WTC11 (cell line): ENCODE measurements around the gene MYMX. TPM values are rescaled to one million over a fixed set of nuclear protein-coding genes. Genes with fewer than 3 reads are reported as not detected.

ENCODE experiments used
- ATAC-seq: fragments of 200-7000 bp; cut with Tn5 transposase; 2 replicates; pipeline ENCODE4 v1.10.0; 2021; ENCODE audit warnings: mild to moderate bottlenecking, moderate library complexity
- CTCF ChIA-PET: fragments of 300-600 bp; sonication (Branson Sonifier 250); formaldehyde crosslinking; loops from one replicate; lab custom pipeline; 2021; ENCODE audit warnings: antibody characterized with exemption; lab: Charles Lee
- POLR2A ChIA-PET: fragments of 350-600 bp; sonication (Branson Sonifier 250); formaldehyde crosslinking; loops from one replicate; lab custom pipeline; 2021; ENCODE audit warnings: antibody characterized with exemption; lab: Charles Lee
- DNase-seq: peaks from one replicate; pipeline ENCODE4 v3.0.0; 2021; ENCODE audit warnings: low spot score
- H3K27ac Mint-ChIP-seq: 2 replicates; pipeline ENCODE4 v1.8.0; 2021; ENCODE audit warnings: mixed read lengths
- H3K27me3 Mint-ChIP-seq: 2 replicates; pipeline ENCODE4 v1.8.0; 2021; ENCODE audit warnings: low read depth, mild to moderate bottlenecking, moderate library complexity, mixed read lengths
- H3K36me3 Mint-ChIP-seq: 2 replicates; pipeline ENCODE4 v1.8.0; 2021; ENCODE audit warnings: mixed read lengths
- H3K4me1 Mint-ChIP-seq: 2 replicates; pipeline ENCODE4 v1.8.0; 2022; ENCODE audit warnings: mixed read lengths
- H3K4me3 Mint-ChIP-seq: 2 replicates; pipeline ENCODE4 v1.8.0; 2021; ENCODE audit warnings: mild to moderate bottlenecking, moderate library complexity, mixed read lengths
- H3K9me3 Mint-ChIP-seq: 2 replicates; pipeline ENCODE4 v1.8.0; 2021; ENCODE audit warnings: mixed read lengths
- ARID4B ChIP-seq: sonication (generic); formaldehyde crosslinking; IDR thresholded peaks from 2 replicates; pipeline ENCODE4 v1.8.0; 2023; ENCODE audit warnings: missing genetic modification reagents, mild to moderate bottlenecking, borderline replicate concordance
- E2F1 ChIP-seq: sonication (generic); formaldehyde crosslinking; IDR thresholded peaks from 2 replicates; pipeline ENCODE4 v1.8.0; 2022; ENCODE audit warnings: mild to moderate bottlenecking, missing genetic modification reagents
- GTF2I ChIP-seq: fragments of 250-450 bp; sonication (Bioruptor Pico); conservative IDR thresholded peaks from 2 replicates; pipeline ENCODE4 v1.4.0; 2021; ENCODE audit warnings: mild to moderate bottlenecking
- IRF1 ChIP-seq: sonication (generic); formaldehyde crosslinking; IDR thresholded peaks from 2 replicates; pipeline ENCODE4 v1.8.0; 2023; ENCODE audit warnings: missing genetic modification reagents
- KAT7 ChIP-seq: sonication (generic); formaldehyde crosslinking; IDR thresholded peaks from 2 replicates; pipeline ENCODE4 v1.8.1; 2023; ENCODE audit warnings: missing genetic modification reagents, mild to moderate bottlenecking, borderline replicate concordance
- NFATC4 ChIP-seq: fragments of 250-450 bp; sonication (Bioruptor Pico); IDR thresholded peaks from 2 replicates; pipeline ENCODE4 v1.9.0; 2021; ENCODE audit warnings: mild to moderate bottlenecking
- NFE2L1 ChIP-seq: sonication (generic); formaldehyde crosslinking; IDR thresholded peaks from 2 replicates; pipeline ENCODE4 v1.8.1; 2023; ENCODE audit warnings: missing genetic modification reagents
- RORB ChIP-seq: fragments of 250-450 bp; sonication (Bioruptor Pico); IDR thresholded peaks from 2 replicates; pipeline ENCODE4 v1.9.0; 2021; ENCODE audit warnings: mild to moderate bottlenecking
- SMAD3 ChIP-seq: sonication (generic); formaldehyde crosslinking; IDR thresholded peaks from 2 replicates; pipeline ENCODE4 v1.8.0; 2022; ENCODE audit warnings: missing genetic modification reagents, mild to moderate bottlenecking, borderline replicate concordance
- SMAD4 ChIP-seq: sonication (generic); formaldehyde crosslinking; IDR thresholded peaks from 2 replicates; pipeline ENCODE4 v1.8.0; 2022; ENCODE audit warnings: mild to moderate bottlenecking, missing genetic modification reagents
- SOX15 ChIP-seq: fragments of 250-450 bp; sonication (Bioruptor Pico); IDR thresholded peaks from 2 replicates; pipeline ENCODE4 v1.9.0; 2021; ENCODE audit warnings: mild to moderate bottlenecking
- TCF7 ChIP-seq: sonication (generic); formaldehyde crosslinking; IDR thresholded peaks from 2 replicates; pipeline ENCODE4 v1.8.0; 2022; ENCODE audit warnings: mild to moderate bottlenecking, low read depth, missing genetic modification reagents, moderate library complexity
- TEAD1 ChIP-seq: sonication (generic); formaldehyde crosslinking; IDR thresholded peaks from 2 replicates; pipeline ENCODE4 v1.8.0; 2022; ENCODE audit warnings: mild to moderate bottlenecking, missing genetic modification reagents
- TP53 ChIP-seq: sonication (generic); formaldehyde crosslinking; IDR thresholded peaks from 2 replicates; pipeline ENCODE4 v1.8.1; 2023; ENCODE audit warnings: mild to moderate bottlenecking, missing genetic modification reagents
- USF2 ChIP-seq: sonication (generic); formaldehyde crosslinking; IDR thresholded peaks from 2 replicates; pipeline ENCODE4 v1.8.1; 2023; ENCODE audit warnings: mild to moderate bottlenecking, missing genetic modification reagents, moderate library complexity
- ZNF416 ChIP-seq: fragments of 250-450 bp; sonication (Bioruptor Pico); IDR thresholded peaks from 2 replicates; pipeline ENCODE4 v1.9.0; 2021; ENCODE audit warnings: mild to moderate bottlenecking, inconsistent platforms
- ZNF423 ChIP-seq: fragments of 250-450 bp; sonication (Bioruptor Pico); IDR thresholded peaks from 2 replicates; pipeline ENCODE4 v2.1.2; 2022; ENCODE audit warnings: mild to moderate bottlenecking, moderate library complexity
- ZSCAN18 ChIP-seq: fragments of 250-450 bp; sonication (Bioruptor Pico); IDR thresholded peaks from 2 replicates; pipeline ENCODE4 v2.1.2; 2022; ENCODE audit warnings: mild to moderate bottlenecking, moderate library complexity
- total RNA-seq: library from RNA; stranded (reverse); gene quantifications from 3 replicates; pipeline ENCODE4 v1.2.3, GENCODE V29; 2021
- TF ChIP-seq, protein P1 (sequence below): sonication (generic); formaldehyde crosslinking; conservative IDR thresholded peaks from 2 replicates; pipeline ENCODE4 v1.8.1; 2022; ENCODE audit warnings: mild to moderate bottlenecking, missing genetic modification reagents
- TF ChIP-seq, protein P2 (sequence below): sonication (generic); formaldehyde crosslinking; IDR thresholded peaks from 2 replicates; pipeline ENCODE4 v1.8.0; 2022; ENCODE audit warnings: mild to moderate bottlenecking, missing genetic modification reagents
- TF ChIP-seq, protein P3 (sequence below): sonication (generic); formaldehyde crosslinking; IDR thresholded peaks from 2 replicates; pipeline ENCODE4 v1.8.0; 2023; ENCODE audit warnings: mild to moderate bottlenecking, missing genetic modification reagents
- TF ChIP-seq, protein P4 (sequence below): sonication (generic); formaldehyde crosslinking; IDR thresholded peaks from 2 replicates; pipeline ENCODE4 v1.8.1; 2023; ENCODE audit warnings: mild to moderate bottlenecking, moderate library complexity, missing genetic modification reagents

Gene MYMX
- total RNA-seq, 1 experiment from 2014 or later, result 3.9 TPM

DNA sequence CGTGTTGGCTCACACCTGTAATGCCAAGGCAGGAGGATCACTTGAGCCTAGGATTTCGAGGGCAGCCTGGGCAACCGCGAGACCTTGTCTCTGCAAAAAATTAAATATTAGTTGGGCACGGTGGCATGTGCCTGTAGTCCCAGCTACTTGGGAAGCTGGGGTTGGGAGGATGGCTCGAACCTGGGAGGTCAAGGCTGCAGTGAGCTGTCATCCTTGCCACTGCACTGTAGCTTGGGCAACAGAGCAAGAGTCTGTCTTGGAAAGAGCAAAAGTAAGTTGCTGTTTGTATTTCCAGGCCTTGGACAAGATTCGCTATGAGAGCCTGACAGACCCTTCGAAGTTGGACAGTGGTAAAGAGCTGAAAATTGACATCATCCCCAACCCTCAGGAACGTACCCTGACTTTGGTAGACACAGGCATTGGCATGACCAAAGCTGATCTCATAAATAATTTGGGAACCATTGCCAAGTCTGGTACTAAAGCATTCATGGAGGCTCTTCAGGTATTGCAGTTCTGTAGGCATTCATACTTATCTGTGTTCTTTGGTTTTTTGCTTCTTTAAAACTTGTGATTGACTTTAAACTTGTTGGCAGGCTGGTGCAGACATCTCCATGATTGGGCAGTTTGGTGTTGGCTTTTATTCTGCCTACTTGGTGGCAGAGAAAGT is 32.5 kb downstream of the MYMX start:
- Mint-ChIP-seq H3K9me3 (no peaks in the 10 kb centered on the region), H3K36me3 (peaks cover 71% of the 10 kb centered on the region), H3K4me1 (peaks cover 45% of the 10 kb centered on the region), H3K27ac (peak overlapping the region; percentile 95), H3K4me3 (peak overlapping the region; percentile 99), H3K27me3 (no peaks in the 10 kb centered on the region)
- POLR2A ChIA-PET, result interaction anchor here (4.8 kb wide), 1 partner anchor 7 kb away, joined by 83 read pairs; the partner anchor contains the start of gene SLC35B2
- ATAC-seq (no peak), DNase-seq (no peak)
- CTCF ChIA-PET, result interaction anchor here (1.4 to 1.5 kb wide), 2 partner anchors 12 to 14 kb away, joined by 3 read pairs; no protein-coding TSS in a partner anchor
- TF ChIP-seq E2F1 (no peak), ZSCAN18 (no peak), GTF2I (no peak), SOX15 (CRISPR knock-in tag) (no peak), USF2 (CRISPR knock-in tag) (no peak), NFE2L1 (no peak), TEAD1 (CRISPR knock-in tag) (no peak), TP53 (no peak), KAT7 (CRISPR knock-in tag) (no peak), ZNF416 (CRISPR knock-in tag) (peak; percentile 44; the same call in 1 of the 2 replicates), ZNF423 (CRISPR knock-in tag) (no peak), NFATC4 (CRISPR knock-in tag) (peak; percentile 81; the same call in 1 of the 2 replicates), ARID4B (CRISPR knock-in tag) (no peak), RORB (CRISPR knock-in tag) (no peak), SMAD4 (no peak), SMAD3 (CRISPR knock-in tag) (no peak), TCF7 (no peak), IRF1 (CRISPR knock-in tag) (no peak)
- TF ChIP-seq, protein P1, sequence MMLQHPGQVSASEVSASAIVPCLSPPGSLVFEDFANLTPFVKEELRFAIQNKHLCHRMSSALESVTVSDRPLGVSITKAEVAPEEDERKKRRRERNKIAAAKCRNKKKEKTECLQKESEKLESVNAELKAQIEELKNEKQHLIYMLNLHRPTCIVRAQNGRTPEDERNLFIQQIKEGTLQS (CRISPR knock-in tag), result no peak
- TF ChIP-seq, protein P2, sequence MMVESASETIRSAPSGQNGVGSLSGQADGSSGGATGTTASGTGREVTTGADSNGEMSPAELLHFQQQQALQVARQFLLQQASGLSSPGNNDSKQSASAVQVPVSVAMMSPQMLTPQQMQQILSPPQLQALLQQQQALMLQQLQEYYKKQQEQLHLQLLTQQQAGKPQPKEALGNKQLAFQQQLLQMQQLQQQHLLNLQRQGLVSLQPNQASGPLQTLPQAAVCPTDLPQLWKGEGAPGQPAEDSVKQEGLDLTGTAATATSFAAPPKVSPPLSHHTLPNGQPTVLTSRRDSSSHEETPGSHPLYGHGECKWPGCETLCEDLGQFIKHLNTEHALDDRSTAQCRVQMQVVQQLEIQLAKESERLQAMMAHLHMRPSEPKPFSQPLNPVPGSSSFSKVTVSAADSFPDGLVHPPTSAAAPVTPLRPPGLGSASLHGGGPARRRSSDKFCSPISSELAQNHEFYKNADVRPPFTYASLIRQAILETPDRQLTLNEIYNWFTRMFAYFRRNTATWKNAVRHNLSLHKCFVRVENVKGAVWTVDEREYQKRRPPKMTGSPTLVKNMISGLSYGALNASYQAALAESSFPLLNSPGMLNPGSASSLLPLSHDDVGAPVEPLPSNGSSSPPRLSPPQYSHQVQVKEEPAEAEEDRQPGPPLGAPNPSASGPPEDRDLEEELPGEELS (CRISPR knock-in tag), result no peak
- TF ChIP-seq, protein P3, sequence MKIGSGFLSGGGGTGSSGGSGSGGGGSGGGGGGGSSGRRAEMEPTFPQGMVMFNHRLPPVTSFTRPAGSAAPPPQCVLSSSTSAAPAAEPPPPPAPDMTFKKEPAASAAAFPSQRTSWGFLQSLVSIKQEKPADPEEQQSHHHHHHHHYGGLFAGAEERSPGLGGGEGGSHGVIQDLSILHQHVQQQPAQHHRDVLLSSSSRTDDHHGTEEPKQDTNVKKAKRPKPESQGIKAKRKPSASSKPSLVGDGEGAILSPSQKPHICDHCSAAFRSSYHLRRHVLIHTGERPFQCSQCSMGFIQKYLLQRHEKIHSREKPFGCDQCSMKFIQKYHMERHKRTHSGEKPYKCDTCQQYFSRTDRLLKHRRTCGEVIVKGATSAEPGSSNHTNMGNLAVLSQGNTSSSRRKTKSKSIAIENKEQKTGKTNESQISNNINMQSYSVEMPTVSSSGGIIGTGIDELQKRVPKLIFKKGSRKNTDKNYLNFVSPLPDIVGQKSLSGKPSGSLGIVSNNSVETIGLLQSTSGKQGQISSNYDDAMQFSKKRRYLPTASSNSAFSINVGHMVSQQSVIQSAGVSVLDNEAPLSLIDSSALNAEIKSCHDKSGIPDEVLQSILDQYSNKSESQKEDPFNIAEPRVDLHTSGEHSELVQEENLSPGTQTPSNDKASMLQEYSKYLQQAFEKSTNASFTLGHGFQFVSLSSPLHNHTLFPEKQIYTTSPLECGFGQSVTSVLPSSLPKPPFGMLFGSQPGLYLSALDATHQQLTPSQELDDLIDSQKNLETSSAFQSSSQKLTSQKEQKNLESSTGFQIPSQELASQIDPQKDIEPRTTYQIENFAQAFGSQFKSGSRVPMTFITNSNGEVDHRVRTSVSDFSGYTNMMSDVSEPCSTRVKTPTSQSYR, result no peak
- TF ChIP-seq, protein P4, sequence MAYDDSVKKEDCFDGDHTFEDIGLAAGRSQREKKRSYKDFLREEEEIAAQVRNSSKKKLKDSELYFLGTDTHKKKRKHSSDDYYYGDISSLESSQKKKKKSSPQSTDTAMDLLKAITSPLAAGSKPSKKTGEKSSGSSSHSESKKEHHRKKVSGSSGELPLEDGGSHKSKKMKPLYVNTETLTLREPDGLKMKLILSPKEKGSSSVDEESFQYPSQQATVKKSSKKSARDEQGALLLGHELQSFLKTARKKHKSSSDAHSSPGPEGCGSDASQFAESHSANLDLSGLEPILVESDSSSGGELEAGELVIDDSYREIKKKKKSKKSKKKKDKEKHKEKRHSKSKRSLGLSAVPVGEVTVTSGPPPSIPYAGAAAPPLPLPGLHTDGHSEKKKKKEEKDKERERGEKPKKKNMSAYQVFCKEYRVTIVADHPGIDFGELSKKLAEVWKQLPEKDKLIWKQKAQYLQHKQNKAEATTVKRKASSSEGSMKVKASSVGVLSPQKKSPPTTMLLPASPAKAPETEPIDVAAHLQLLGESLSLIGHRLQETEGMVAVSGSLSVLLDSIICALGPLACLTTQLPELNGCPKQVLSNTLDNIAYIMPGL (CRISPR knock-in tag), result no peak
